HepG2 (cell line): ENCODE measurements around the gene PRSS12. TPM values are rescaled to one million over a fixed set of nuclear protein-coding genes. Genes with fewer than 3 reads are reported as not detected.

Experiments
- ATAC-seq: fragments of 200-7000 bp; cut with Tn5 transposase; 3 replicates; pipeline ENCODE4 v1.9.1; 2020; ENCODE audit warnings: mild to moderate bottlenecking, moderate library complexity
- BruUV-seq: library from RNA; stranded (reverse); fragments of 400-500 nt; replicated peaks from 2 replicates; lab custom pipeline; 2021; lab: Mats Ljungman, UMichigan
- CTCF ChIA-PET: fragments of 300-600 bp; formaldehyde crosslinking; extraction: SDS; loops from one replicate; lab custom pipeline; 2021; ENCODE audit warnings: low total read pairs, inconsistent platforms, low intra/inter-chr PET ratio; lab: Yijun Ruan, JAX
- POLR2A ChIA-PET: fragments of 350-600 bp; sonication (Branson Sonifier 250); formaldehyde crosslinking; loops from one replicate; lab custom pipeline; 2020; ENCODE audit warnings: antibody characterized with exemption, inconsistent platforms; lab: Yijun Ruan, JAX
- DNase-seq: peaks from one replicate; pipeline ENCODE4 v3.0.0-alpha.2; 2015; ENCODE audit warnings: low spot score
- FAIRE-seq: peaks from 3 replicates; lab custom pipeline; 2011; peaks lifted over from hg19 to GRCh38; lab: Jason Lieb, UNC
- H2AFZ ChIP-seq: one replicate; pipeline ENCODE4 v1.6.1; 2011; ENCODE audit warnings: low read length, inconsistent platforms
- H3K27ac ChIP-seq: fragments of 300-600 bp; 3 replicates; pipeline ENCODE4 v1.8.0; 2011; ENCODE audit warnings: mixed run types, mild to moderate bottlenecking, mixed read lengths, low read length, inconsistent platforms; ENCODE audit not compliant: insufficient read depth; ENCODE audit errors: extremely low read length
- H3K27me3 ChIP-seq, 2 experiments: fragments of 200-600 bp in 1 of 2; 2 replicates in 1 of 2; 3 replicates in 1 of 2; pipeline versions ENCODE4 v1.6.0 to v1.8.0; 2011; ENCODE audit warnings: low read length in 2 of 2, mild to moderate bottlenecking in 2 of 2, moderate library complexity in 2 of 2, inconsistent platforms in 1 of 2; ENCODE audit not compliant: insufficient read depth in 2 of 2, control insufficient read depth in 1 of 2
- H3K36me3 ChIP-seq, 2 experiments: fragments of 200-600 bp in 1 of 2; replicated peaks in 1 of 2; 2 replicates in 1 of 2; 3 replicates in 1 of 2; pipeline versions ENCODE4 v1.5.1 to v1.8.0; 2011; ENCODE audit warnings: low read length in 2 of 2, inconsistent platforms in 1 of 2; ENCODE audit not compliant: insufficient read depth in 2 of 2, control insufficient read depth in 1 of 2
- H3K4me1 ChIP-seq: 2 replicates; pipeline ENCODE4 v1.5.1; 2012; ENCODE audit warnings: low read length, inconsistent platforms; ENCODE audit not compliant: insufficient read depth
- H3K4me2 ChIP-seq: 2 replicates; pipeline ENCODE4 v1.6.0; 2011; ENCODE audit warnings: low read depth, low read length, inconsistent platforms
- H3K4me3 ChIP-seq, 3 experiments: fragments of 200-600 bp in 1 of 3; sonication (generic), shearing (Covaris generic) in 1 of 3; replicated peaks in 1 of 3; 2 replicates each; pipeline ENCODE4 v1.5.1; 2011 to 2016; ENCODE audit warnings: low read length in 3 of 3, inconsistent platforms in 2 of 3, low read depth in 2 of 3, mild to moderate bottlenecking in 2 of 3, control low read depth in 1 of 3, mixed read lengths in 1 of 3; ENCODE audit not compliant: insufficient read depth in 1 of 3
- H3K79me2 ChIP-seq: one replicate; pipeline ENCODE4 v1.6.1; 2011; ENCODE audit warnings: low read length, inconsistent platforms; ENCODE audit not compliant: insufficient read depth
- H3K9ac ChIP-seq: 2 replicates; pipeline ENCODE4 v1.6.0; 2011; ENCODE audit warnings: mild to moderate bottlenecking, low read depth, low read length, inconsistent platforms; ENCODE audit not compliant: insufficient read depth
- H3K9me3 ChIP-seq: 2 replicates; pipeline ENCODE4 v1.5.1; 2012; ENCODE audit warnings: mild to moderate bottlenecking, low read length
- H4K20me1 ChIP-seq: 2 replicates; pipeline ENCODE4 v1.6.0; 2011; ENCODE audit warnings: inconsistent platforms, mild to moderate bottlenecking, low read length, moderate library complexity; ENCODE audit not compliant: insufficient read depth
- FOXK1 ChIP-seq: sonication (generic); formaldehyde crosslinking; IDR thresholded peaks from 2 replicates; pipeline ENCODE4 v1.4.0; 2020; ENCODE audit warnings: low read depth, missing genetic modification reagents, borderline replicate concordance
- HBP1 ChIP-seq: IDR thresholded peaks from 2 replicates; pipeline ENCODE4 v1.6.1; 2016; ENCODE audit warnings: low read depth, control low read depth
- KDM2A ChIP-seq: sonication (generic); formaldehyde crosslinking; IDR thresholded peaks from 2 replicates; pipeline ENCODE4 v1.4.0; 2020; ENCODE audit warnings: low read depth, missing genetic modification reagents, borderline replicate concordance
- MLXIP ChIP-seq: sonication (generic); formaldehyde crosslinking; IDR thresholded peaks from 2 replicates; pipeline ENCODE4 v1.9.0; 2021; ENCODE audit warnings: missing genetic modification reagents, borderline replicate concordance
- NR2F2 ChIP-seq: IDR thresholded peaks from 2 replicates; pipeline ENCODE4 v1.6.1; 2012; ENCODE audit warnings: low read depth, inconsistent platforms, borderline replicate concordance
- RBAK ChIP-seq: sonication (generic); formaldehyde crosslinking; IDR thresholded peaks from 2 replicates; pipeline ENCODE4 v1.5.1; 2020; ENCODE audit warnings: mild to moderate bottlenecking, missing genetic modification reagents
- REPIN1 ChIP-seq: sonication (generic); formaldehyde crosslinking; IDR thresholded peaks from 2 replicates; pipeline ENCODE4 v1.8.0; 2022; ENCODE audit warnings: missing genetic modification reagents, low read depth, mild to moderate bottlenecking, borderline replicate concordance
- SP4 ChIP-seq: sonication (generic); formaldehyde crosslinking; IDR thresholded peaks from 2 replicates; pipeline ENCODE4 v1.8.1; 2023; ENCODE audit warnings: mild to moderate bottlenecking, missing genetic modification reagents
- THYN1 ChIP-seq: sonication (generic); formaldehyde crosslinking; IDR thresholded peaks from 2 replicates; pipeline ENCODE4 v1.8.1; 2023; ENCODE audit warnings: low read depth, mild to moderate bottlenecking, moderate library complexity, missing genetic modification reagents, borderline replicate concordance
- ZNF343 ChIP-seq: sonication (generic); formaldehyde crosslinking; IDR thresholded peaks from 2 replicates; pipeline ENCODE4 v1.4.0; 2020; ENCODE audit warnings: mild to moderate bottlenecking, missing genetic modification reagents
- ZNF646 ChIP-seq: sonication (generic); formaldehyde crosslinking; IDR thresholded peaks from 2 replicates; pipeline ENCODE4 v1.9.0; 2021; ENCODE audit warnings: mild to moderate bottlenecking, missing genetic modification reagents
- ZNF766 ChIP-seq: sonication (generic); formaldehyde crosslinking; IDR thresholded peaks from 2 replicates; pipeline ENCODE4 v1.5.0; 2020; ENCODE audit warnings: missing genetic modification reagents, borderline replicate concordance
- WGBS: methylation state at CpG from one replicate; pipeline ENCODE4 v1.1.6; 2017; ENCODE audit warnings: low lambda C conversion rate; 5-methylcytosine and 5-hydroxymethylcytosine counted together
- in situ Hi-C: cut with HindIII; loops from 2 replicates; pipeline ENCODE4 v1.10.0; 2017; ENCODE audit warnings: low pct_unique_long_range_greater_than_20kb; ENCODE audit not compliant: extremely low pct_ligation_motif_present
- intact Hi-C: fragments of 100-400 bp; cut with micrococcal nuclease; formaldehyde crosslinking; loops from one replicate; pipeline ENCODE4 v1.10.0; 2022; ENCODE audit not compliant: unreplicated experiment
- polyA plus RNA-seq, 8 experiments: library from polyadenylated mRNA; depleted of rRNA in 3 of 8; stranded (reverse) in 7 of 8; unstranded in 1 of 8; fragments of >200 nt; fragmentation: Illumina TruSeq in 4 of 8; extraction: Trizol in 4 of 8; gene quantifications; 2 replicates each; pipeline versions ENCODE4 v1.2.1 to v1.2.3, GENCODE V29; 2011 to 2016; ENCODE audit warnings: low read depth in 4 of 8, missing spikeins in 1 of 8, mixed read lengths in 1 of 8; ENCODE audit not compliant: insufficient read depth in 1 of 8
- total RNA-seq, 5 experiments: library from RNA; depleted of rRNA; stranded (reverse); fragments of >200 nt; fragmentation: Illumina TruSeq; extraction: Trizol; gene quantifications; 2 replicates each; pipeline ENCODE4 v1.2.3, GENCODE V29; 2016; ENCODE audit warnings: low read depth in 1 of 5

Gene PRSS12
- total and polyA plus RNA-seq, 2 of the 13 experiments (the other 11 are each of a cell fraction or from before 2014, with no cell fraction given): 0.02 TPM; not detected in 1

- in situ Hi-C loops (no loop called here), intact Hi-C loops (no loop called here)
- BruUV-seq: no TSS peak
- Histone ChIP-seq H2AFZ (no peak overlapping the region), H3K4me3 (no peak overlapping the region), H3K36me3 (no peaks in the 10 kb centered on the region), H3K9ac (no peak overlapping the region), H3K9me3 (no peaks in the 10 kb centered on the region), H3K27me3 (no peaks in the 10 kb centered on the region), H3K4me1 (no peaks in the 10 kb centered on the region), H3K27ac (no peak overlapping the region), H3K79me2 (no peaks in the 10 kb centered on the region), H4K20me1 (no peaks in the 10 kb centered on the region), H3K4me2 (no peak overlapping the region)
- TF ChIP-seq SP4 (CRISPR knock-in tag): no peak
- TF ChIP-seq KDM2A (CRISPR knock-in tag): no peak
- TF ChIP-seq THYN1 (CRISPR knock-in tag): no peak
- TF ChIP-seq FOXK1 (CRISPR knock-in tag): no peak
- TF ChIP-seq RBAK (CRISPR knock-in tag): no peak
- TF ChIP-seq REPIN1 (CRISPR knock-in tag): no peak
- no peak for TF ChIP-seq ZNF766 (CRISPR knock-in tag)
- TF ChIP-seq MLXIP: no peak
- TF ChIP-seq ZNF343 (CRISPR knock-in tag): no peak
- TF ChIP-seq NR2F2: no peak
- no peak for TF ChIP-seq HBP1
- TF ChIP-seq ZNF646: no peak
- ChIA-PET CTCF (no interaction called here), POLR2A (no interaction called here)
- DNase-seq: no peak
- WGBS: 14% methylated on average over 3 of the region's 3 CpGs
- ATAC-seq: no peak
- no peak for FAIRE-seq
Measured at GRCh38 chr4:118363166-118363565, 10.4 kb upstream of the PRSS12 start.
